Activated CD4-positive, alpha-beta T cell treated with anti-CD3 and anti-CD28 coated beads for 24 hours (primary cell): ENCODE results near the gene GTPBP4.
A peak's percentile ranks its signal among the peaks of the same experiment; 100 is the strongest.

Experiments
- DNase-seq, 2 donors: peaks; one replicate each; pipeline ENCODE4 v3.0.0-alpha.2; 2020; ENCODE audit warnings: low read depth in 2 of 2

GTPBP4 gene

DNA sequence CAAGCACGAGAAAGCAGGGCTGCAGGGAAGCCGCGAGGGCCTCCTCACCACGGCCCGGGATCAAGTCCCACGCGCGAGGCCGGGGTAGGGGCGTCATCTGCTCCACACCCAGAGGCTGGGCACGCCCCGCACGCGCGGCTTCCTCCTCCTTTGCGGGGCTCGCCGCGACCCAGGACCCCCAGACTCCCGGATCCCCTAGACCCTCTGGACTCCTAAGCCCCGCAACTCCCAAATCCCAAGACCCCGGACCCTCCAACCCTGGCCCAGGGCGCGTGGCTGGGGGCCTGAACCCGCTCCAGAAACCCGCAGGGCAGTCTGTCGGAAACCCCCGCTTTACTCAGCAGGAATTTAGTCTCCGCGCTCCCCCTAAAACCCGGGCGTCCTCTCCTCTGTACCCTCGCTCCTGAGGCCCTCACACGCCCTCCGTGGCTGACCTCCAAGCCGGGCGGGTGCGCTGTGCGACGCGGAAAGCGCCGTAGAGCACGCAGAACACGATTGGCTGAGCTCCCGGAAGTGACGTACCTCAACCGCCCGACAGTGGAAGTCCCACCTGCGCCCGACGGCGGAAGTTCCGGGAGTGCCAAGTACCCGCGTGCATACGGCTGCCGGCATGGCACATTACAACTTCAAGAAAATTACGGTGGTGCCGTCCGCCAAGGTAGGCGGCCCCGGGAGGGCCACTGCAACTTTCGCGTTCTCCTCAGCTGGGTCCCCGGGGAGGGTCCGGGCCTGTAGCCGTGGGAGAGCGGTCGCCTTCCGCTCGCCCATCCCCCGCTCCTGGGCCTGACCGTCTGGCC, at the start of gene GTPBP4:
Gene GTPBP4 (plus strand): TSS at position 565 of the 797 bp plus-strand sequence. CDS start 46 bp downstream, at position 611.
- DNase-seq, result peak; percentile 92 to 97

GRCh38 chr10:938941-939678, 49.1 kb upstream of the GTPBP4 start:
- no peak for DNase-seq

DNA sequence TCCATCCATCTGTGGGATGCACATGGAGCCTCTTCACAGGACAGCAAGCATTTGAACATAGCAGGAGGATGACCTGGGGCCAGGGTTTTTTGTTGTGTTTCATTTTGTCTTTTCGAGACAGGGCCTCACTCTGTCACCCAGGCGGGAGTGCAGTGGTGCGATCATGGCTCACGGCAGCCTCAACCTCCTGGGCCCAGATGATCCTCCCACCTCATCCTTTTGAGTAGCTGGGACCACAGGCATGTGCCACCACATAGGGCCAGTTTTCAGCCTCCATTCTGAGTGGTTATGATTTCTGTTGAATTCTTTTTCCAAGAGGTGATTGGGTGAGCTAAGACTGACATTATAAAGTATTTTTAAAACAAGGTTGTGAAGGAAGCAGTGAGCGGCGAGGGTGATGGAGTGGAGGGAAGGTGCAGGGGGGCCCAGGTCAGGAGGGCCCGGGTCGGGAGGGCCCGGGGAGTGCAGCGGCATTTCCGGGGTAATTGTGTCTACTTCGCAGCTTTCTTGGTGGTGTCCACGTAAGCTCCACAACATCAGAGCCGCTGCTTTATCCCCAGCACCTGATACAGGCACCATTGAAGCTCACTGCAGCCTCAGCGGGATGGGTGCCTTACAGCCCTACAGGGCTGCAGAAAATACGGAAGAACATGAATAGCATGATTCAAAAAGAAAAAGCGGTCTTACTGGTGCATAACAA, 44.8 kb upstream of the GTPBP4 start:
- no peak for DNase-seq

GRCh38 chr10:944034-944831, 44.0 kb upstream of the GTPBP4 start:
- DNase-seq, result no peak

DNA sequence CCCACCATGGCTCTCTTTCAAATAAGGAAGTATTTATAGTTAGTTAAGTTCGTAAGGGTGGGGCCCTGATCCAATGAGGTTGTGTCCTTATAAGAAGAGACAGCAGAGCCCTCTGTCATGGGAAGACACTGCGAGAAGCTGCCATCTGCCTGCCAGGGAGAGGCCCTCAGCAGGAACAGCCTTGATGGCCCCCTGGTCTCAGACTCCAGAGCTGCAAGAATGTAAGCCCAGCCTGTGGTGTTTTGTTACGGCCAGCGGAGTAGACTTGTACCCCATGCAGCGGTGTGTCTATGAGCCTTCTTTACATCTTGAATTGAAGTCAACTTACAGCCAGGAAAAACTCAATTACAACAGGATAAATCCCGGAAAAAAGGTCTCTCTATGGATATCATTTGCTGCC, 42.5 kb upstream of the GTPBP4 start:
- DNase-seq, result no peak

GRCh38 chr10:947051-947450, 41.2 kb upstream of the GTPBP4 start:
- DNase-seq, result no peak

- no peak for DNase-seq
Observed at GRCh38 chr10:947881-948280, 40.4 kb upstream of the GTPBP4 start.

DNA sequence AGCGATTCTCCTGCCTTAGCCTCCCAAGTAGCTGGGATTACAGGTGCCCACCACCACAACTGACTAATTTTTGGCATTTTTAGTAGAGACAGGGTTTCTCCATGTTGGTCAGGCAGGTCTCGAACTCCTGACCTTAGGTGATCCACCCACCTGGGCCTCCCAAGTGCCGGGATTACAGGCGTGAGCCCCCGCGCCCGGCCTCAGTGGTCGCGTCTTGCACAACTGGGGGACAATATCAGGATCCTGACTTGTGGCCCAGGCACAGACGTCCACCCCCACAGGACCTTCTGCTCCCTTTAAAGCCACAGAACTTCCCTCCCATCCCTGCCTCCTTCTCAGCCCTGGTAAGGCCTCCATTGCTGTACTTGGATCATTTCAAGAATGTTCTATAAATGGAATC, 39.9 kb upstream of the GTPBP4 start:
- DNase-seq, result no peak

DNA sequence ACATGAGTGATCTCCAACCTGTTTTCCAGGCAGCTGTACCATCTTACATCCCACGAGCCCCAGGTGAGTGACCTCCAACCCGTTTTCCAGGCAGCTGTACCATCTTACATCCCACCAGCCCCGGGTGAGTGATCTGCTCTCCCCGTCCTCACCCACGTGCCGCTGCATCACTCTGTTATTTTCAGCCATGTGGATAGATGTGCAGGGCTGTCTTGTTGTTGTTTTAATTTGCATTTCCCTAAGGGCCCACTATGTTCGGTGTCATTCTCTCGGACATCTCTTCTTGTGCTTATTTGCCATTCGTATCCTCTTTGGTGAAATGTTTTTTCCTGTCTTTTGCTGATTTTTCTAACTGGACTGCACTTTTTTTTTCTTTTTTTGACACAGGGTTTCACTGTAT, 38.8 kb upstream of the GTPBP4 start:
- no peak for DNase-seq

GRCh38 chr10:953836-954235, 34.4 kb upstream of the GTPBP4 start:
- no peak for DNase-seq

DNA sequence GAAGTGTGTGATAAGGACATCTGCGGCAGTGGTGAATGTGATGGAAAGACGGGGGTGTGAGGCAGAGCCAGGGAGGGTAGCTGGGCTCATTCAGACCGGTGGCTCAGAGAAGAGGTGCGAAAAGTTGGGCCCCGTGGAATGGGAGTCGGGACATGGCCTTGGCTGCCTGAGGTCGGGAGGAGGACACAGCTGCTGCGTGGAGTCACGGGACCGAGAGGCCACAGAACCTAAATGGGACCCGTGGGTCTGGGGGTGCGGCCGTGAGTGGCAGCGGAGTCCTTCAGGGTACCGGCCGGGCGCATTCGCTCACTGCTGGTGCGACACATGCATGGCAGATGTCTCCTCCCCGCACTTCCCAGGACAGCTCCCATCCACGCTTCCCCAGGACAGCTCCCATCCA, 33.8 kb upstream of the GTPBP4 start:
- DNase-seq, result no peak

- DNase-seq, result no peak
Observed at GRCh38 chr10:955127-955819, 33.0 kb upstream of the GTPBP4 start.

DNA sequence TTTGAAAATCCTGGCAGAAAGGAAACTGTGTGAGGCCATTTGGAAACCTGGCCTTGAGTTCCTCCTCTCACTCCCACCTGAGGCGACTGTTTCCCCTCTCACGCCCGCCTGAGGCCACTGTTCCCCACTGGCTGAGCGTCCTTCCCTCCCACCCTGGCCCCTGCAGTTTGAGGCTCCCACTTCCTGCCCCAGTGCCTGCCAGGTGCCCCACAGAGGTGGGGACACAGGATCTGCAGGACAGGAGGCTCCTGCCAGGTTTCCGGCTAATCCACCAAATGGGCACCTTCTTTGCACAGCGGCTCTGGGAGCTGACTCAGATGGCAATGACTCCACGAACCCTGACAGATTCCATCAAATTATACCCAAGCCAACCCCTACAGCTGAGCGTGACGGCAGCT, 32.4 kb upstream of the GTPBP4 start:
- DNase-seq, result no peak

DNA sequence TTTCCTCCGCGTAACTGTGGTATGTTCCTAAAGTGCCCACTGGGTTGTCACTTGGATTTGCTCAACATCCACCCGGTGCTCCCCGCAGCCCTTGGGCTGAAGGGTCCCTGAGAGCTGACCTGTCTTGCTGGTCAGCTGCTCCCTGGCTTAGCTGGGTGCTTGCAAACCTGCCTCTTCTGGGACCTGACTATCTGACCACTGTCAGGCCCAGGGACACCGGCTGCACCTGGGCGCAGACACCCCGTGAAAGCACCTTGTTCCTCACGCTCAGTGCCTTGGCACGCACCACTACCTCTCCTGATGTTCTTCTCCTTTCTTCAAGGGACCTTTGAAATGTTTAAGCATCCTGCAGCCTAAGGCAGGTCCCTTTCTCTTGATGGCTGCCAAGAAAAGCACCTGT, 30.1 kb upstream of the GTPBP4 start:
- no peak for DNase-seq

GRCh38 chr10:958856-959255, 29.4 kb upstream of the GTPBP4 start:
- no peak for DNase-seq

GRCh38 chr10:962342-962741, 25.9 kb upstream of the GTPBP4 start:
- DNase-seq, result no peak

GRCh38 chr10:963186-963585, 25.0 kb upstream of the GTPBP4 start:
- DNase-seq, result no peak

GRCh38 chr10:963655-964054, 24.6 kb upstream of the GTPBP4 start:
- DNase-seq, result no peak

DNA sequence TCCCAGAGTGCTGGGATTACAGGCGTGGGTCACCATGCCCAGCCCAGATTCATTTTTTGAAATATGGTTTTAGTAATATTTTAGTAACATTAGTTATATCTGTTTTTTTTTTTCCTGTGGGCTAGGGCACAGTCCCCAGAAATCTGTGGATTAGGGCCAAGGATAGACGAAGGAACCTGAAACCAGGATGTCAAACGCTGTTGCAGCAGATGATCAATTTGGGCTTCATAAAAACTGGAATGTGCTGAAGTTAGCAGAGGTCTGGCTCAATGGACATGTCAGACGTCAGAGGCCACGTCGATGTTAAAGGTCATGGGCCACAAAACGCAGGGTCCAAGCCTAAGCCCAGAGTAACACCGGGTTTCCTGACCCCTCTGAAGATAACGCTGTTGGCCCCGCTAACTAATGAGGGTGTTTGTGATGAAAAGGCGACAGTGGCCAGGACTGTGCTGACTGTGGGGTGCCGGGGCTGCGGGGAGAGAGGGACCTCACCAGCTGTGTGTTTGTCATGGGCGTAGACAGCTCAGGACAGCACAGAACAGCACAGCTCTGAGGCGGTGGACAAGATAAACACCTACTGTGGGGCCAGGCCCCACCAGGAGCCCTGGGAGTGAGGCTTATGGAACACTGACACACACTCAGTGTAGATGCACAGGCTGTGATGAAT, 23.8 kb upstream of the GTPBP4 start:
- DNase-seq, result no peak

- DNase-seq, result no peak
Observed at GRCh38 chr10:964988-965417, 23.2 kb upstream of the GTPBP4 start.
